ENCODE measurements around the gene TSEN34. TPM values are rescaled to one million over a fixed set of nuclear protein-coding genes. Genes with fewer than 3 reads are reported as not detected.
A peak's percentile ranks its signal among the peaks of the same experiment; 100 is the strongest.
"Not testable (repeated sequence)": the region's sequence is repeated elsewhere in the genome, so short reads cannot be mapped to it uniquely, and the experiment has no call there.

Gene TSEN34
- total and polyA plus RNA-seq, 11 donors, result 10.2 to 48.9 (median 23.5) TPM

DNA sequence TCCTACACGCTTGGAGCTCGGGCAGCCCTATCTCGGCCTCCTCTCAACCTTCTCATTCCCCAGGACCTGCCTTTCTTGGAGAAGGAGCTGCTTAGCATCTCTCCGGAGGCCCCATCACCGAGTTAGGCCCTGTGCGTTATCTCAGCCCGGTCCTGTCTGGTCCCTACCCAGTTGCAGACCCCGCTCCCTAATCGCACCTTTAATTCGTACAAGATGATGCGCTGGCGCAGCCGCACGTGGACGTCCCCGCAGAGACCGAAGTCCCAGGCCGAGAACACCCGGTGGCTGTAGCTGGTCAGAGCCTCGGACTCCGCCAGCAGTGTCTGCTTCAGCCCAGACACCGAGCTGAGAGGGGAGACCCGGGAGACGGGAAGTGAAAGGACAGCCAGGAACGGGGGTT, 25.9 kb upstream of the TSEN34 start:
- Histone ChIP-seq H3K4me3 (no peak overlapping the region), H3K27me3 (peaks cover 0 to 16% (median 2%) of the 10 kb centered on the region in 9 donors), H3K36me3 (no peaks in the 10 kb centered on the region), H3K27ac (no peak overlapping the region), H3K9me3 (no peaks in the 10 kb centered on the region), H3K4me1 (peaks cover 0 to 50% (median 24%) of the 10 kb centered on the region in 12 donors)
- TF ChIP-seq, protein P1, sequence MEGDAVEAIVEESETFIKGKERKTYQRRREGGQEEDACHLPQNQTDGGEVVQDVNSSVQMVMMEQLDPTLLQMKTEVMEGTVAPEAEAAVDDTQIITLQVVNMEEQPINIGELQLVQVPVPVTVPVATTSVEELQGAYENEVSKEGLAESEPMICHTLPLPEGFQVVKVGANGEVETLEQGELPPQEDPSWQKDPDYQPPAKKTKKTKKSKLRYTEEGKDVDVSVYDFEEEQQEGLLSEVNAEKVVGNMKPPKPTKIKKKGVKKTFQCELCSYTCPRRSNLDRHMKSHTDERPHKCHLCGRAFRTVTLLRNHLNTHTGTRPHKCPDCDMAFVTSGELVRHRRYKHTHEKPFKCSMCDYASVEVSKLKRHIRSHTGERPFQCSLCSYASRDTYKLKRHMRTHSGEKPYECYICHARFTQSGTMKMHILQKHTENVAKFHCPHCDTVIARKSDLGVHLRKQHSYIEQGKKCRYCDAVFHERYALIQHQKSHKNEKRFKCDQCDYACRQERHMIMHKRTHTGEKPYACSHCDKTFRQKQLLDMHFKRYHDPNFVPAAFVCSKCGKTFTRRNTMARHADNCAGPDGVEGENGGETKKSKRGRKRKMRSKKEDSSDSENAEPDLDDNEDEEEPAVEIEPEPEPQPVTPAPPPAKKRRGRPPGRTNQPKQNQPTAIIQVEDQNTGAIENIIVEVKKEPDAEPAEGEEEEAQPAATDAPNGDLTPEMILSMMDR (IDR thresholded peaks at IDR 0.05), result no peak
- no peak for TF ChIP-seq POLR2A (IDR thresholded peaks at IDR 0.05)
- no peak for ATAC-seq
- no peak for DNase-seq
- intact Hi-C loops (cut with DNase I), result loop anchor here in 1 of 10 donors (5.0 kb wide), 1 partner anchor 37 kb away; the partner anchor contains the start of gene RPS9
- 89 to 92% (median 91%) methylated on average over 25 of the region's 25 CpGs for WGBS, 4 donors

DNA sequence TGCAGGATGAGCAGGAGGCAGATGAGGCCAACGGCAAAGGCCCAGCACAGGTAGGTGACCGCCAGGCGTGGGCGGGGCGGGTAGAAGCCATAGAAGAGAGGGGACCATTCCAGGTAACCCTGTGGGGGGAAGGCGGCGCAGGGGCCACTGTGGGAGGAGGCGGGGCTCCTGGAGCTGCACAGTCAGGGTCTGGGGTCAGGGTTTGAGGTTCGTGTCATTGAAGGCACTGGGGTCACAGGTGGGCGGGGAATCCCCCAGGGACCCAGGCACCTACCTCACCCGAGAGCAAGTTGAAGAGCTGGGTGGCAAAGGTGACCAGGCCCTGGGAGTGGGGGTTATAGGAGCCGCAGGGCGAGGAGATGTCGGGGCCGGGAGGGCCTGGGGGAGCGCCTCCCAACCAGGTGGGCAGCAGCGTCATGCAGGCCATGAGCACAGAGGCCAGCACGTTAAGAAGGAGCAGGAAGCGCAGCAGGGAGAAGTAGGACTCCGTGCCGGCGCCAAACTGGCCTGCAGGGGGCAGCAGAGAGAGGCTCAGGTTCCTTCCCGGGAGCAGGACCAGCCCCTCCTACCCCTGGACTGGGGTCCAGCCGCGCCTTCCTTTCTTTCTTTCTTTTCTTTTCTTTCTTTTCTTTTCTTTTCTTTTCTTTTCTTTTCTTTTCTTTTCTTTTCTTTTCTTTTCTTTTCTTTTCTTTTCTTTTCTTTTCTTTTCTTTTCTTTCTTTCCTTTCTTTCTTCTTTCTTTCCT, 22.8 kb upstream of the TSEN34 start:
- H3K9me3 ChIP-seq, result no peaks in the 10 kb centered on the region
- peaks cover 0 to 21% (median 4%) of the 10 kb centered on the region in 9 donors for H3K27me3 ChIP-seq
- H3K27ac ChIP-seq, result no peak overlapping the region
- peak; percentile 80 to 91 (median 88) for ATAC-seq
- 25 to 28% (median 26%) methylated on average over 25 of the region's 25 CpGs for WGBS, 4 donors
- no peaks in the 10 kb centered on the region for H3K36me3 ChIP-seq
- peaks cover 0 to 30% (median 4%) of the 10 kb centered on the region in 12 donors for H3K4me1 ChIP-seq
- intact Hi-C loops (cut with DNase I), result loop anchor here in 8 of 10 donors (1.0 to 5.0 kb wide), 5 partner anchors 20 to 63 kb away; partner anchors contain the start of genes MBOAT7 (in 1 of the 8) and RPS9 (in 1 of the 8)
- TF ChIP-seq POLR2A (IDR thresholded peaks at IDR 0.05), result no peak
- TF ChIP-seq, protein P1 (IDR thresholded peaks at IDR 0.05), result peak; percentile 79 to 95 (median 88)
- H3K4me3 ChIP-seq, result no peak overlapping the region
- DNase-seq, result peak; percentile 90 to 97 (median 92)

DNA sequence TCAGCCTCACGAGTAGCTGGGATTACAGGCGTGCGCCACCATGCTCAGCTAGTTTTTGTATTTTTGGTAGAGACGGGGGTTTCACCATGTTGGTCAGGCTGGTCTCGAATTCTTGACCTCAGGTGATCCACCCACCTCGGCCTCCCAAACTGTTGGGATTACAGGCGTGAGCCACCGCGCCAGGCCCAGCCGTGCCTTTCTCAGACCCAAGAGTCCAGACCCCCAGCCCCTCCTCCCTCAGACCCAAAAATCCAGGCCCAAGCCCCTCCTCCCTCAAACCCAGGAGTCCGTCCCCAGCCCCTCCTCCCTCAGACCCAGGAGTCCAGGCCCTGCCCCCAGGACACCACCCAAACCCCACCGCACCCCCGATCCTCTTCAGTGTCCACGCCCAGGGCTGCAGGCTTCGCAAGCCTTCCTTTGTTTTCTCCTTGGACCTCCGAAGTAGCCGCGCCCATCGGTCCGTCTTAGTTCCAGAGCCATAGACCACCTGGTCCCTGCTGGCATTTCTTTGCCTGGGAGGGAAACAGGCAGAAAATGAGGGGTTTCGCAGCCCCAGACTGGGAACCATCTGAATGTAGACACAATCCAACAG, 21.9 kb upstream of the TSEN34 start:
- peaks cover 0 to 19% (median 2%) of the 10 kb centered on the region in 9 donors for H3K27me3 ChIP-seq
- H3K27ac ChIP-seq, result no peak overlapping the region
- no peak overlapping the region for H3K4me3 ChIP-seq
- no peaks in the 10 kb centered on the region for H3K9me3 ChIP-seq
- H3K36me3 ChIP-seq, result no peaks in the 10 kb centered on the region
- ATAC-seq (no peak), DNase-seq (peak in 1 of 5 donors; percentile 32)
- intact Hi-C loops (cut with DNase I), result loop anchor here in 6 of 10 donors (2.0 to 5.0 kb wide), 4 partner anchors 20 to 62 kb away; partner anchors contain the start of genes MBOAT7 (in 1 of the 6) and RPS9 (in 1 of the 6)
- TF ChIP-seq, protein P1 (IDR thresholded peaks at IDR 0.05), result no peak
- TF ChIP-seq POLR2A (IDR thresholded peaks at IDR 0.05), result no peak
- peaks cover 0 to 24% (median 4%) of the 10 kb centered on the region in 12 donors for H3K4me1 ChIP-seq
- 86 to 91% (median 87%) methylated on average over 21 of the region's 21 CpGs for WGBS, 4 donors

DNA sequence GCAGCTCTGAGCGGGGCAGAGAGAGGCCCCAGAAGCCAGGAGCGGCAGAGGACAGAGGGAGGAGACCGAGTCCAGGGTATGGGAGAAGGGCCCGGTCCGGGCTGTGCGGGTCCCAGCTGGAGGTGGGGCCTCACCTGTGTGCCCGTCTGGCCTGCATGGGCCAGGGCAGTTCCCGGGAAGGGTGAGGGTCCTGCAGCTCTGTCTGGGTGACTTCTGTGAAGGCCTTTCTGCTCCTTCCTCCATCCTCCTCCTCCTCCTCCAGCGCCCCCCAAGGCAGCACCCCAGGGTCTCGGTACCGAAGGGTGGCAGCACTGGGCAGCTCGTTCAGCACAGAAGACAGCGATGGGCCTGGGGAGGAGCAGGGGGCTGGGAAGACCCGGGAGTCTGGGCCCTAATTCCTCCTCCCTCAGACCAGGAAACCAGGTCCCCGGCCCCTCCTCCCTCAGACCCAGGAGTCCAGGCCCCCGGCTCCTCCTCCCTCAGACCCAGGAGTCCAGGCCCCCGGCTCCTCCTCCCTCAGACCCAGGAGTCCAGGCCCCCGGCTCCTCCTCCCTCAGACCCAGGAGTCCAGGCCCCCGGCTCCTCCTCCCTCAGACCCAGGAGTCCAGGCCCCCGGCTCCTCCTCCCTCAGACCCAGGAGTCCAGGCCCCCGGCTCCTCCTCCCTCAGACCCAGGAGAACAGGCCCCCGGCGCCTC, 19.2 kb upstream of the TSEN34 start:
- not testable (repeated sequence) for H3K36me3 ChIP-seq, H3K9me3 ChIP-seq, ATAC-seq, DNase-seq
- Histone ChIP-seq H3K4me3 (peak overlapping the region in 5 of 12 donors; percentile 5 to 38 (median 34)), H3K4me1 (peaks cover 0 to 17% (median 2%) of the 10 kb centered on the region in 12 donors), H3K27me3 (peaks cover 0 to 13% (median 0%) of the 10 kb centered on the region in 9 donors), H3K27ac (peak overlapping the region in 5 of 12 donors; percentile 23 to 78 (median 65))
- WGBS, 4 donors, result 71 to 80% (median 73%) methylated on average over 14 to 20 of the region's 23 CpGs
- intact Hi-C loops (cut with DNase I), result loop anchor here in 2 of 10 donors (2.0 to 5.0 kb wide), 2 partner anchors 59 to 60 kb away; no protein-coding TSS in a partner anchor

Measured in heart left ventricle (tissue), 16 donors.